GM21367 (cell line): ENCODE data around the gene OAT.
"Not testable (repeated sequence)": the region's sequence is repeated elsewhere in the genome, so short reads cannot be mapped to it uniquely, and the experiment has no call there.

Experiments
- ATAC-seq: cut with Tn5 transposase; IDR thresholded peaks from one replicate; pipeline ENCODE4 v1.9.1; 2021; ENCODE audit not compliant: unreplicated experiment

The OAT gene

GRCh38 chr10:124380256-124380995, 38.3 kb downstream of the OAT start:
- ATAC-seq: no peak

GRCh38 chr10:124379609-124380193, 39.0 kb downstream of the OAT start:
- ATAC-seq: no peak

- no peak for ATAC-seq
Measured at GRCh38 chr10:124378881-124379471, 39.7 kb downstream of the OAT start.

GRCh38 chr10:124378271-124378670, 40.5 kb downstream of the OAT start:
- ATAC-seq: no peak

GRCh38 chr10:124377101-124377500, 41.6 kb downstream of the OAT start:
- ATAC-seq: no peak

- ATAC-seq: no peak
Measured at GRCh38 chr10:124376411-124376810, 42.3 kb downstream of the OAT start.

GRCh38 chr10:124375691-124376090, 43.0 kb downstream of the OAT start:
- no peak for ATAC-seq

GRCh38 chr10:124375353-124375614, 43.4 kb downstream of the OAT start:
- ATAC-seq: no peak

GRCh38 chr10:124374535-124375352, 44.0 kb downstream of the OAT start:
- ATAC-seq: no peak

GRCh38 chr10:124372899-124373298, 45.8 kb downstream of the OAT start:
- no peak for ATAC-seq

GRCh38 chr10:124370426-124370825, 48.3 kb downstream of the OAT start:
- ATAC-seq: no peak

- no peak for ATAC-seq
Measured at GRCh38 chr10:124369986-124370385, 48.7 kb downstream of the OAT start.

GRCh38 chr10:124369533-124369932, 49.2 kb downstream of the OAT start:
- not testable (repeated sequence) for ATAC-seq

- ATAC-seq: no peak
Measured at GRCh38 chr10:124369066-124369465, 49.7 kb downstream of the OAT start.

GRCh38 chr10:124367936-124368335, 50.8 kb downstream of the OAT start:
- no peak for ATAC-seq

- no peak for ATAC-seq
Measured at GRCh38 chr10:124367414-124367813, 51.3 kb downstream of the OAT start.

- ATAC-seq: no peak
Measured at GRCh38 chr10:124366825-124367224, 51.9 kb downstream of the OAT start.

- no peak for ATAC-seq
Measured at GRCh38 chr10:124366343-124366742, 52.4 kb downstream of the OAT start.

- ATAC-seq: no peak
Measured at GRCh38 chr10:124364674-124365073, 54.0 kb downstream of the OAT start.

- no peak for ATAC-seq
Measured at GRCh38 chr10:124362568-124362967, 56.2 kb downstream of the OAT start.

GRCh38 chr10:124359336-124359832, 59.3 kb downstream of the OAT start:
- ATAC-seq: no peak

- no peak for ATAC-seq
Measured at GRCh38 chr10:124357561-124357885, 61.2 kb downstream of the OAT start.
